Parathyroid adenoma (tissue), 2 donors: ENCODE measurements around the gene ZNRF4.

ENCODE experiments used
- H2AFZ ChIP-seq: fragments of 300-600 bp; sonication (generic); one replicate; pipeline ENCODE4 v1.7.0; 2017; ENCODE audit warnings: antibody characterized with exemption, mild to moderate bottlenecking
- H3K27ac ChIP-seq: fragments of 300-600 bp; sonication (generic); one replicate; pipeline ENCODE4 v1.7.0; 2017
- H3K27me3 ChIP-seq: fragments of 300-600 bp; sonication (generic); one replicate; pipeline ENCODE4 v1.7.0; 2017; ENCODE audit warnings: low read length; ENCODE audit not compliant: control insufficient read depth, insufficient read depth
- H3K36me3 ChIP-seq: fragments of 300-600 bp; sonication (generic); one replicate; pipeline ENCODE4 v1.7.0; 2017; ENCODE audit warnings: low read length; ENCODE audit not compliant: control insufficient read depth, insufficient read depth
- H3K4me1 ChIP-seq: fragments of 300-600 bp; sonication (generic); one replicate; pipeline ENCODE4 v1.7.0; 2017; ENCODE audit warnings: control low read depth
- H3K4me2 ChIP-seq: fragments of 300-600 bp; sonication (generic); one replicate; pipeline ENCODE4 v1.7.0; 2017; ENCODE audit warnings: low read length
- H3K4me3 ChIP-seq: fragments of 300-600 bp; sonication (generic); one replicate; pipeline ENCODE4 v1.7.0; 2017; ENCODE audit warnings: low read depth, low read length
- H3K79me2 ChIP-seq: fragments of 300-600 bp; sonication (generic); one replicate; pipeline ENCODE4 v1.7.0; 2017; ENCODE audit warnings: control low read depth
- H3K9ac ChIP-seq: fragments of 300-600 bp; sonication (generic); one replicate; pipeline ENCODE4 v1.7.0; 2017; ENCODE audit warnings: mild to moderate bottlenecking
- H3K9me3 ChIP-seq: fragments of 300-600 bp; sonication (generic); one replicate; pipeline ENCODE4 v1.7.0; 2017; ENCODE audit warnings: low read length; ENCODE audit not compliant: control insufficient read depth
- TF ChIP-seq, protein P1 (sequence below): fragments of 300-600 bp; sonication (generic); IDR thresholded peaks from one replicate; pipeline ENCODE4 v1.7.0; 2017; ENCODE audit warnings: antibody characterized with exemption, mild to moderate bottlenecking
- donor health status: primary hyperparathyroidism.

Gene ZNRF4

DNA sequence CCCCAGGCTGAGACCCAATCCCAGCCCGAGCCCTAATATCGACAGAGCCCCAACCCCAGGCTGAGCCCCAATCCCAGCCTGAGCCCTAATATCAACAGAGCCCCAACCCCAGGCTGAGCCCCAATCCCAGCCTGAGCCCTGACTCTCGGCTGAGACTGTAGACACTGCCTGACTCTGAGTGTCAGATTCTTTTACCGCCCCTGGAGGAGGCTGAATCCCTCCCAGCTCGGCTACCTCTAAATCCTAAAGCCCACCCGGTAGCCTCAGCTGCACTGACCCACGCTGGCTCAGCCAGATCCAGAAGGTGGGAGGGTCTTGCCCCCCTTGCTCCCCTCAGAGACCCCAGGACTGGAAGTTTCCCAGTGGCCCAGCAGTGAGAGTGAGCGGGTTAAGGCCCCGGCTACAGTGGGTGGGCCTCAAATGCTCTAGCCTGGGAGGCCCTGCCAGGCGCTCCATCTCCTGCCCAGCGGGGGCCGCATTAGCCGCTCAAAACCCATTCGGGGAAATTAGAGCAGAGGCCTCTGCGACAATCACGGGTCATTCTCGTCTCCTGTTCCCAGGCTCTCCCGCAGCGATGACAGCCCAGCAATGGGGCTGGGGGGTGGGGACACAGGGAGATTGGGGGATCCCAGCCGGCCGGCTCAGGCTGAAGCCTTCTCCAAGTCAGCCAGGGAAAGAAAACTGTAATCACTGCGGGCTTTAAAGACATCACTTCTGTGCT, 43.8 kb downstream of the ZNRF4 start:
- Histone ChIP-seq H3K79me2 (no peaks in the 10 kb centered on the region), H3K27me3 (no peaks in the 10 kb centered on the region), H3K4me3 (no peak overlapping the region), H3K9ac (no peak overlapping the region), H3K36me3 (no peaks in the 10 kb centered on the region), H3K9me3 (peaks cover 5% of the 10 kb centered on the region), H3K27ac (no peak overlapping the region), H3K4me2 (no peak overlapping the region), H3K4me1 (no peaks in the 10 kb centered on the region), H2AFZ (no peak overlapping the region)
- TF ChIP-seq, protein P1, sequence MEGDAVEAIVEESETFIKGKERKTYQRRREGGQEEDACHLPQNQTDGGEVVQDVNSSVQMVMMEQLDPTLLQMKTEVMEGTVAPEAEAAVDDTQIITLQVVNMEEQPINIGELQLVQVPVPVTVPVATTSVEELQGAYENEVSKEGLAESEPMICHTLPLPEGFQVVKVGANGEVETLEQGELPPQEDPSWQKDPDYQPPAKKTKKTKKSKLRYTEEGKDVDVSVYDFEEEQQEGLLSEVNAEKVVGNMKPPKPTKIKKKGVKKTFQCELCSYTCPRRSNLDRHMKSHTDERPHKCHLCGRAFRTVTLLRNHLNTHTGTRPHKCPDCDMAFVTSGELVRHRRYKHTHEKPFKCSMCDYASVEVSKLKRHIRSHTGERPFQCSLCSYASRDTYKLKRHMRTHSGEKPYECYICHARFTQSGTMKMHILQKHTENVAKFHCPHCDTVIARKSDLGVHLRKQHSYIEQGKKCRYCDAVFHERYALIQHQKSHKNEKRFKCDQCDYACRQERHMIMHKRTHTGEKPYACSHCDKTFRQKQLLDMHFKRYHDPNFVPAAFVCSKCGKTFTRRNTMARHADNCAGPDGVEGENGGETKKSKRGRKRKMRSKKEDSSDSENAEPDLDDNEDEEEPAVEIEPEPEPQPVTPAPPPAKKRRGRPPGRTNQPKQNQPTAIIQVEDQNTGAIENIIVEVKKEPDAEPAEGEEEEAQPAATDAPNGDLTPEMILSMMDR = no peak

DNA sequence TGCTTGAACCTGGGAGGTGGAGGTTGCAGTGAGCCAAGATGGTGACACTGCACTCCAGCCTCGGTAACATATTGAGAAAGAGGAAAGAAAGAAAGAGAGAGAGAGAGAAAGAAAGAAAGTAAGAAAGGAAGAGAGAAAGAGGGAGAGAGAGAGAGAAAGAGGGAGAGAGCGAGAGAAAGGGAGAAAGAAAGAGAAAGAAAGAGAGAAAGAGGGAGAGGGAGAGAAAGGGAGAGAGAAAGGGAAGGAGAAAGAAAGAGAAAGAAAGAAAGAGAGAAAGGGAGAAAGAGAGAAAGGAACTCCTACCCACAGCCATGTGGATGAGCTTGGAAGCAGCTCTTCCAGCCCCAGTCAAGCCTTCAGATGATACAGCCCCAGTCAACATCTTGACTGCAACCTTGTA, 46.7 kb downstream of the ZNRF4 start:
- Histone ChIP-seq H3K4me2 (no peak overlapping the region), H3K36me3 (no peaks in the 10 kb centered on the region), H3K79me2 (no peaks in the 10 kb centered on the region), H3K9me3 (peaks cover 6% of the 10 kb centered on the region), H2AFZ (no peak overlapping the region), H3K4me3 (no peak overlapping the region), H3K9ac (no peak overlapping the region), H3K27ac (no peak overlapping the region), H3K27me3 (no peaks in the 10 kb centered on the region), H3K4me1 (no peaks in the 10 kb centered on the region)
- TF ChIP-seq, protein P1 = no peak

DNA sequence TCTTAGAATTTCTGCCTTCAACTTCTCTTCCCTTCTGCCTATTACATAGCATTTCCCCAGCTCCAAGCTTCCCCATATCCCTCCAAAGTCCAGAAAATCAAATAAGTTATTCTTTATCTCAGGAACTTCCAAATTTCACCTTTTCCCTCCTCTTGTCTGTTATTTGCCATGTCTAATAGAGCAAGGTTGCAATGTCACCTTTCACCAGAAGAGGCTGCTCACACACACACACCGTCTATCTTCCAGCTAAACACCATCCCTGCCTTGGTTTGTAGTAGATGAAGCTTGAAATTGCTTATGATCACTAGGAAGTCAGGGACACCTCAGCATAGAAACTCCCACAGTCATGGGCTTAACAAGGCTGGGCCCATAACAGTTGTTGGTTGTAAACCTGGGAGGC, 48.4 kb downstream of the ZNRF4 start:
- H3K27me3 ChIP-seq = no peaks in the 10 kb centered on the region
- no peak overlapping the region for H3K27ac ChIP-seq
- no peaks in the 10 kb centered on the region for H3K36me3 ChIP-seq
- no peaks in the 10 kb centered on the region for H3K79me2 ChIP-seq
- H2AFZ ChIP-seq = no peak overlapping the region
- H3K9me3 ChIP-seq = peaks cover 6% of the 10 kb centered on the region
- no peak overlapping the region for H3K9ac ChIP-seq
- TF ChIP-seq, protein P1 = no peak
- no peaks in the 10 kb centered on the region for H3K4me1 ChIP-seq
- no peak overlapping the region for H3K4me2 ChIP-seq
- H3K4me3 ChIP-seq = no peak overlapping the region

DNA sequence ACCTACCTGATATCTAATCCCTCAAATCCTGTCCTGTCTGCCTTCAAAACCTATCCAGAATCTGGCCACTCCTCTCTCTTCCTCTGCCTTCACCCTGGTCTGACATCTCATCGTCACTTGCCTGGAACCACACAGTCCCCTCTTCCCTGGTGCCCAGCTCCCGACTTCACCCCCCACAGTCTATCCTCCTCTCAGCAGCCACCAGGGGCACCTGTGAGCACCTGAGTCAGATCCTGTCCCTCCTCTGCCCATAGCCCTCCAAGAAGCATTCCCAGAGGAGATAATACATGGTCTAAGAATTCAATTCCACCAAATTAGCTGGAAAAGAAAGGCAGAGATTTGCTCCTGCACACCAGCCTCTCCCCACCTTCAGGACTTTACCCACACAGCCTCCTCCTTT, 48.9 kb downstream of the ZNRF4 start:
- Histone ChIP-seq H3K79me2 (no peaks in the 10 kb centered on the region), H3K4me2 (no peak overlapping the region), H3K4me3 (no peak overlapping the region), H3K27ac (no peak overlapping the region), H2AFZ (no peak overlapping the region), H3K9me3 (peaks cover 6% of the 10 kb centered on the region), H3K9ac (no peak overlapping the region), H3K36me3 (no peaks in the 10 kb centered on the region), H3K4me1 (no peaks in the 10 kb centered on the region), H3K27me3 (no peaks in the 10 kb centered on the region)
- TF ChIP-seq, protein P1 = no peak
